Esophagus squamous epithelium (tissue), 4 donors: ENCODE results near the gene PYGB.

Experiments
- POLR2A ChIP-seq, 4 donors: fragments of 450-650 bp; IDR thresholded peaks; one replicate each; pipeline ENCODE4 v1.6.1; 2017; ENCODE audit warnings: antibody characterized with exemption in 4 of 4, mild to moderate bottlenecking in 4 of 4, moderate library complexity in 3 of 4
- TF ChIP-seq, protein P1 (sequence below), 6 experiments: fragments of 450-650 bp in 4 of 6; fragments of 200-600 bp in 2 of 6; sonication (generic) in 2 of 6; IDR thresholded peaks; one replicate each; pipeline ENCODE4 v1.5.1; 2016 to 2019; ENCODE audit warnings: antibody characterized with exemption in 6 of 6, mild to moderate bottlenecking in 4 of 6, moderate library complexity in 4 of 6

GRCh38 chr20:25206063-25206403, 41.9 kb upstream of the PYGB start:
- no peak for TF ChIP-seq POLR2A (IDR thresholded peaks at IDR 0.05)
- TF ChIP-seq, protein P1, sequence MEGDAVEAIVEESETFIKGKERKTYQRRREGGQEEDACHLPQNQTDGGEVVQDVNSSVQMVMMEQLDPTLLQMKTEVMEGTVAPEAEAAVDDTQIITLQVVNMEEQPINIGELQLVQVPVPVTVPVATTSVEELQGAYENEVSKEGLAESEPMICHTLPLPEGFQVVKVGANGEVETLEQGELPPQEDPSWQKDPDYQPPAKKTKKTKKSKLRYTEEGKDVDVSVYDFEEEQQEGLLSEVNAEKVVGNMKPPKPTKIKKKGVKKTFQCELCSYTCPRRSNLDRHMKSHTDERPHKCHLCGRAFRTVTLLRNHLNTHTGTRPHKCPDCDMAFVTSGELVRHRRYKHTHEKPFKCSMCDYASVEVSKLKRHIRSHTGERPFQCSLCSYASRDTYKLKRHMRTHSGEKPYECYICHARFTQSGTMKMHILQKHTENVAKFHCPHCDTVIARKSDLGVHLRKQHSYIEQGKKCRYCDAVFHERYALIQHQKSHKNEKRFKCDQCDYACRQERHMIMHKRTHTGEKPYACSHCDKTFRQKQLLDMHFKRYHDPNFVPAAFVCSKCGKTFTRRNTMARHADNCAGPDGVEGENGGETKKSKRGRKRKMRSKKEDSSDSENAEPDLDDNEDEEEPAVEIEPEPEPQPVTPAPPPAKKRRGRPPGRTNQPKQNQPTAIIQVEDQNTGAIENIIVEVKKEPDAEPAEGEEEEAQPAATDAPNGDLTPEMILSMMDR (IDR thresholded peaks at IDR 0.05), result no peak
